ENCODE results near the gene LBR.

DNA sequence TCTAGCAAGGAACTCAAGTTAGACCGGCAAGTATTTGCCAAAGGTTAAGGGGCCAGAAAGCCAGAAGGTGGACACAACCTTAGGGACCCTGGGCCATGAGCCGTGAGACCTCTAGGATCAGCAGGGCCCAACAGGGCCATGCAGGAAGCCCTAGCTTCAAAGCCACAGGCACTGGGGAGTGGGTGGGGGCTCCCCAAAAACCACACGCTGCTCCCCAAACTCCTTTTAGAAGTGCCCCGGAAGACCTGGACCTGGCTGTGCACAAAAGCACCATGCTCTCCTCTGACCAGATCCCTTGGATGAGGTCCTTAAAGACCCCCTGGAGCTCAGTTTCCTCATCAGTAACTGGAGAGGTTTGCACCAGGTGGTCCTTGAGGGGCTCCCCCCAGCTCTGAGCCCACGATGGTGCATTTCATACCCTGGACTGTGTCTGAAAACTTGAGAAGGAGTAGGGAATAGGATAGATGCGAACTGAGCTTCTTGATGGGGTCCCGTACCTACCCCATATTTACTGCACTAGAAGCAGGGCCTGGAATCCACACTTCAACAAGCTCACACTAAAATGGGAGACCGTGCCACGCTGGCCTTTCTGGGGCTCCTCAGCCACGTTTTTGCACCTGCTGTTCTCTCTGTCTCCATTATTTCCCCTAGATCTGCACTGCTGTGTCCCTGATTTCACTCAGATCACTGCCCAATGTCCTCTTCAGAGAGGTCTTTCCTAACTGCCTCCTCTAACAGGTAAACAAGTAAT, 40.6 kb upstream of the LBR start:
- TF ChIP-seq, protein P1, sequence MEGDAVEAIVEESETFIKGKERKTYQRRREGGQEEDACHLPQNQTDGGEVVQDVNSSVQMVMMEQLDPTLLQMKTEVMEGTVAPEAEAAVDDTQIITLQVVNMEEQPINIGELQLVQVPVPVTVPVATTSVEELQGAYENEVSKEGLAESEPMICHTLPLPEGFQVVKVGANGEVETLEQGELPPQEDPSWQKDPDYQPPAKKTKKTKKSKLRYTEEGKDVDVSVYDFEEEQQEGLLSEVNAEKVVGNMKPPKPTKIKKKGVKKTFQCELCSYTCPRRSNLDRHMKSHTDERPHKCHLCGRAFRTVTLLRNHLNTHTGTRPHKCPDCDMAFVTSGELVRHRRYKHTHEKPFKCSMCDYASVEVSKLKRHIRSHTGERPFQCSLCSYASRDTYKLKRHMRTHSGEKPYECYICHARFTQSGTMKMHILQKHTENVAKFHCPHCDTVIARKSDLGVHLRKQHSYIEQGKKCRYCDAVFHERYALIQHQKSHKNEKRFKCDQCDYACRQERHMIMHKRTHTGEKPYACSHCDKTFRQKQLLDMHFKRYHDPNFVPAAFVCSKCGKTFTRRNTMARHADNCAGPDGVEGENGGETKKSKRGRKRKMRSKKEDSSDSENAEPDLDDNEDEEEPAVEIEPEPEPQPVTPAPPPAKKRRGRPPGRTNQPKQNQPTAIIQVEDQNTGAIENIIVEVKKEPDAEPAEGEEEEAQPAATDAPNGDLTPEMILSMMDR (optimal IDR thresholded peaks at IDR 0.05 in 1 of 3, IDR thresholded peaks at IDR 0.05 in 1 of 3, conservative IDR thresholded peaks at IDR 0.05 in 1 of 3; ENCODE audit: extremely low read depth in 1 of 3, insufficient read depth in 2 of 3, low read length in 3 of 3), result no peak
- TF ChIP-seq EZH2 (IDR thresholded peaks at IDR 0.05; ENCODE audit: low read length), result no peak
